A549 (cell line): Measurements from ENCODE around the gene SP100. TPM values are rescaled to one million over a fixed set of nuclear protein-coding genes. Genes with fewer than 3 reads are reported as not detected.

Experiments used
- ATAC-seq, 2 experiments: fragments of 200-7000 bp in 1 of 2; fragments of >200 bp in 1 of 2; cut with Nextera tagmentation in 1 of 2; cut with Tn5 transposase in 1 of 2; 3 replicates each; pipeline versions ENCODE4 v1.8.0 to v1.9.1; 2018 to 2020; ENCODE audit warnings: mild to moderate bottlenecking in 1 of 2, moderate library complexity in 1 of 2
- CTCF ChIA-PET: fragments of 300-600 bp; sonication (Branson Sonifier 250); formaldehyde crosslinking; extraction: SDS; loops from one replicate; lab custom pipeline; 2021; ENCODE audit warnings: antibody characterized with exemption, inconsistent platforms; lab: Yijun Ruan, JAX
- POLR2A ChIA-PET: fragments of 350-600 bp; formaldehyde crosslinking; extraction: SDS; loops from one replicate; lab custom pipeline; 2021; ENCODE audit warnings: antibody characterized with exemption, inconsistent platforms; lab: Yijun Ruan, JAX
- DNase-seq, 2 experiments: peaks; one replicate each; pipeline versions ENCODE4 v3.0.0 to v3.0.0-alpha.2; 2011 to 2016; ENCODE audit warnings: low read depth in 1 of 2, low spot score in 1 of 2
- FAIRE-seq: peaks from 2 replicates; lab custom pipeline; 2011; peaks lifted over from hg19 to GRCh38; lab: Jason Lieb, UNC
- H3K27ac ChIP-seq, 2 experiments: fragments of >200 bp; sonication (Bioruptor Twin); formaldehyde crosslinking; 3 replicates each; pipeline ENCODE4 v1.5.1; 2016 to 2017
- H3K4me1 ChIP-seq: fragments of >200 bp; sonication (Bioruptor Twin); formaldehyde crosslinking; 3 replicates; pipeline ENCODE4 v1.6.1; 2016
- H3K4me2 ChIP-seq: fragments of >200 bp; sonication (Bioruptor Twin); formaldehyde crosslinking; 3 replicates; pipeline ENCODE4 v1.6.1; 2016
- H3K4me3 ChIP-seq: fragments of >200 bp; sonication (Bioruptor Twin); formaldehyde crosslinking; 3 replicates; pipeline ENCODE4 v1.5.1; 2016
- H3K9me3 ChIP-seq: fragments of >200 bp; sonication (Bioruptor Twin); formaldehyde crosslinking; 3 replicates; pipeline ENCODE4 v1.6.1; 2016
- ATOH8 ChIP-seq: fragments of 250-450 bp; sonication (Bioruptor Pico); IDR thresholded peaks from 2 replicates; pipeline ENCODE4 v1.5.0; 2020; ENCODE audit warnings: low read depth, mild to moderate bottlenecking, moderate library complexity
- BCL3 ChIP-seq: fragments of >200 bp; sonication (Bioruptor Twin); formaldehyde crosslinking; IDR thresholded peaks from 3 replicates; pipeline ENCODE4 v1.6.1; 2016
- CBX2 ChIP-seq: fragments of 200-600 bp; sonication (generic); IDR thresholded peaks from 2 replicates; pipeline ENCODE4 v1.6.1; 2016; ENCODE audit warnings: low read depth, mild to moderate bottlenecking, borderline replicate concordance
- CHD2 ChIP-seq: fragments of 150-350 bp; IDR thresholded peaks from 2 replicates; pipeline ENCODE4 v1.6.1; 2014; ENCODE audit warnings: low read length; ENCODE audit not compliant: partially characterized antibody
- CHD4 ChIP-seq: fragments of 200-600 bp; sonication (generic); IDR thresholded peaks from 2 replicates; pipeline ENCODE4 v1.6.1; 2016; ENCODE audit warnings: antibody characterized with exemption, mild to moderate bottlenecking, borderline replicate concordance
- ELK1 ChIP-seq: fragments of 150-350 bp; IDR thresholded peaks from 2 replicates; pipeline ENCODE4 v1.6.1; 2014; ENCODE audit warnings: low read depth, mild to moderate bottlenecking, low read length
- EP300 ChIP-seq, 2 experiments: fragments of >200 bp; sonication (Bioruptor Twin); formaldehyde crosslinking; IDR thresholded peaks; 2 replicates in 1 of 2; 3 replicates in 1 of 2; pipeline ENCODE4 v1.6.1; 2016 to 2017
- FOSB ChIP-seq: fragments of 250-450 bp; sonication (Bioruptor Pico); IDR thresholded peaks from 2 replicates; pipeline ENCODE4 v1.5.0; 2020; ENCODE audit warnings: mild to moderate bottlenecking, moderate library complexity
- FOSL2 ChIP-seq, 2 experiments: fragments of 450-650 bp in 1 of 2; fragments of >200 bp in 1 of 2; sonication (Bioruptor Twin) in 1 of 2; formaldehyde crosslinking; IDR thresholded peaks; 2 replicates each; pipeline versions ENCODE4 v1.5.0 to v1.6.1; 2016 to 2020; ENCODE audit warnings: mild to moderate bottlenecking in 1 of 2, moderate library complexity in 1 of 2
- FOXS1 ChIP-seq: fragments of 250-450 bp; sonication (Bioruptor Pico); IDR thresholded peaks from 2 replicates; pipeline ENCODE4 v1.5.0; 2020; ENCODE audit warnings: mild to moderate bottlenecking, moderate library complexity
- GATA3 ChIP-seq: IDR thresholded peaks from 2 replicates; pipeline ENCODE4 v1.6.1; 2012; ENCODE audit warnings: borderline replicate concordance
- KDM1A ChIP-seq: fragments of 200-600 bp; sonication (generic); IDR thresholded peaks from 2 replicates; pipeline ENCODE4 v1.6.1; 2016; ENCODE audit warnings: low read depth, mild to moderate bottlenecking
- KDM5A ChIP-seq: fragments of 200-600 bp; sonication (generic); IDR thresholded peaks from 2 replicates; pipeline ENCODE4 v1.6.1; 2016; ENCODE audit warnings: antibody characterized with exemption, mild to moderate bottlenecking
- MAZ ChIP-seq: fragments of 150-350 bp; IDR thresholded peaks from 2 replicates; pipeline ENCODE4 v1.6.1; 2014; ENCODE audit warnings: antibody characterized with exemption, low read depth, low read length, borderline replicate concordance
- MYC ChIP-seq: IDR thresholded peaks from 2 replicates; pipeline ENCODE4 v1.6.1; 2012; ENCODE audit warnings: mild to moderate bottlenecking, inconsistent platforms, low read length, improper control_type of control experiment, borderline replicate concordance
- PBX3 ChIP-seq: IDR thresholded peaks from 2 replicates; pipeline ENCODE4 v1.6.1; 2012
- POLR2A ChIP-seq: IDR thresholded peaks from 2 replicates; pipeline ENCODE4 v1.6.1; 2012; ENCODE audit warnings: mild to moderate bottlenecking, low read length
- RAD21 ChIP-seq, 2 experiments: fragments of >200 bp in 1 of 2; sonication (Bioruptor Twin) in 1 of 2; formaldehyde crosslinking in 1 of 2; IDR thresholded peaks in 1 of 2; conservative IDR thresholded peaks in 1 of 2; 2 replicates in 1 of 2; 3 replicates in 1 of 2; pipeline ENCODE4 v1.6.1; 2012 to 2018; ENCODE audit warnings: inconsistent platforms in 1 of 2
- RARB ChIP-seq: fragments of 250-450 bp; sonication (Bioruptor Pico); IDR thresholded peaks from 2 replicates; pipeline ENCODE4 v1.8.0; 2021; ENCODE audit warnings: mild to moderate bottlenecking, moderate library complexity
- RFX5 ChIP-seq: fragments of 450-650 bp; IDR thresholded peaks from 2 replicates; pipeline ENCODE4 v1.7.1; 2014; ENCODE audit warnings: antibody characterized with exemption, mild to moderate bottlenecking, moderate library complexity
- RNF2 ChIP-seq: fragments of 200-600 bp; sonication (generic); IDR thresholded peaks from 2 replicates; pipeline ENCODE4 v1.6.1; 2016; ENCODE audit warnings: low read depth, mild to moderate bottlenecking, antibody characterized with exemption, moderate library complexity, borderline replicate concordance
- SMC3 ChIP-seq: fragments of >200 bp; sonication (Bioruptor Twin); formaldehyde crosslinking; IDR thresholded peaks from 3 replicates; pipeline ENCODE4 v1.6.1; 2018; ENCODE audit warnings: inconsistent platforms
- TFCP2L1 ChIP-seq: fragments of 250-450 bp; sonication (Bioruptor Pico); IDR thresholded peaks from 2 replicates; pipeline ENCODE4 v1.5.0; 2021; ENCODE audit warnings: mild to moderate bottlenecking
- USF2 ChIP-seq: fragments of 450-650 bp; IDR thresholded peaks from 2 replicates; pipeline ENCODE4 v1.6.1; 2014; ENCODE audit warnings: antibody characterized with exemption
- ZC3H11A ChIP-seq: fragments of 450-650 bp; IDR thresholded peaks from 2 replicates; pipeline ENCODE4 v1.6.1; 2014; ENCODE audit warnings: antibody characterized with exemption, mild to moderate bottlenecking
- ZNF302 ChIP-seq: fragments of 250-450 bp; sonication (Bioruptor Pico); IDR thresholded peaks from 2 replicates; pipeline ENCODE4 v1.9.0; 2021; ENCODE audit warnings: inconsistent platforms, mild to moderate bottlenecking, moderate library complexity
- WGBS: methylation state at CpG from one replicate; pipeline ENCODE4 v1.1.6; 2017; ENCODE audit errors: missing lambda C conversion rate; 5-methylcytosine and 5-hydroxymethylcytosine counted together
- polyA plus RNA-seq, 4 experiments: library from polyadenylated mRNA; depleted of rRNA in 3 of 4; stranded (reverse); fragments of >200 nt; fragmentation: RNase III in 1 of 4; extraction: RNeasy Plus Mini Kit Qiagen cat#74134 plus additional on column Dnase treatment in 1 of 4; gene quantifications; 2 replicates in 3 of 4; 3 replicates in 1 of 4; pipeline ENCODE4 v1.2.3, GENCODE V29; 2011 to 2017
- TF ChIP-seq, protein P1 (sequence below): fragments of >200 bp; sonication (Bioruptor Twin); formaldehyde crosslinking; IDR thresholded peaks from 2 replicates; pipeline ENCODE4 v1.6.1; 2016

Gene SP100
- polyA plus RNA-seq, 2 of the 4 experiments (the other 2 are of a cell fraction) = 23.7 to 39.8 TPM

DNA sequence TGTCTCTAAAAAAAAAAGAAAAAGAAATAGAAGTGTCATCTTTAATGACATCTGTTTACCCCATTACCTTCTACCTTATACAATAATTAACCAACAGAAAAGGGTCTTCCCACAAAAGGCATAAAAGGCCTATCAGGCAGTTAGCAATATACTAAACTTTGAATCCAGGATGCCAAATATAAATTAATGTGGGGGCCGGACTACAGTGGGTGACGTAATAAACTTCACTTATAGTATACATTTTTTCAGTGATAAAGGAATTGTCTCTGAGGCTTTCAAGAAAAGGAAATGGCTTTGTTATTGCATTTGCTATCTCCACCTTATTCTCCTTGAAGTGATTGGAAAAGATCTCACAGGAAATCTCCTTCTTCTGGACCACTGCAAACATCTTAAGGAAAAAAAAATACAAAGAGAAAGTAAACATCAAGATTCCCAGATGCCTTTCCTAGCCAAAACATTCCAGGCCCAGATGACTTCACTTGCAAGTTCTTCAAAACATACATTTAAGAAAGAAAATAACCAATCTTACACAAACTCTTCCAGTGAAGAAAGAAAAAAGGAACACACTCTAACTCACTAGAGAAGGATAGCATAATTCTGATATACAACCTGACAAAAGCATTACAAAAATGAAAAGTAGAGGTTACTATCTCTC, 170.5 kb downstream of the SP100 start:
- Histone ChIP-seq H3K27ac (no peak overlapping the region), H3K4me2 (no peak overlapping the region), H3K4me3 (no peak overlapping the region), H3K9me3 (no peaks in the 10 kb centered on the region), H3K4me1 (no peaks in the 10 kb centered on the region)
- ChIA-PET POLR2A (no interaction called here), CTCF (interaction anchor here (0.7 kb wide), 1 partner anchor 24 kb away, joined by 4 read pairs; no protein-coding TSS in a partner anchor)
- FAIRE-seq (no peak), ATAC-seq (no peak), DNase-seq (no peak)
- WGBS = 93% methylated on average over 2 of the region's 2 CpGs
- TF ChIP-seq ELK1 = no peak
- TF ChIP-seq CHD4 = no peak
- TF ChIP-seq ZC3H11A = no peak
- no peak for TF ChIP-seq RFX5
- TF ChIP-seq FOSB (CRISPR knock-in tag) = no peak
- no peak for TF ChIP-seq POLR2A
- TF ChIP-seq CBX2 = no peak
- no peak for TF ChIP-seq RARB (CRISPR knock-in tag)
- no peak for TF ChIP-seq MYC
- no peak for TF ChIP-seq EP300 (IDR thresholded peaks at IDR 0.05)
- no peak for TF ChIP-seq MAZ
- no peak for TF ChIP-seq RAD21 (conservative IDR thresholded peaks at IDR 0.05 in 1 of 2, IDR thresholded peaks at IDR 0.05 in 1 of 2)
- no peak for TF ChIP-seq ZNF302 (CRISPR knock-in tag)
- TF ChIP-seq GATA3 = no peak
- no peak for TF ChIP-seq SMC3
- TF ChIP-seq, protein P1, sequence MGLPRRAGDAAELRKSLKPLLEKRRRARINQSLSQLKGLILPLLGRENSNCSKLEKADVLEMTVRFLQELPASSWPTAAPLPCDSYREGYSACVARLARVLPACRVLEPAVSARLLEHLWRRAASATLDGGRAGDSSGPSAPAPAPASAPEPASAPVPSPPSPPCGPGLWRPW = no peak
- no peak for TF ChIP-seq FOXS1 (CRISPR knock-in tag)
- TF ChIP-seq PBX3 = no peak
- TF ChIP-seq, all 56 proteins: peak for 0

DNA sequence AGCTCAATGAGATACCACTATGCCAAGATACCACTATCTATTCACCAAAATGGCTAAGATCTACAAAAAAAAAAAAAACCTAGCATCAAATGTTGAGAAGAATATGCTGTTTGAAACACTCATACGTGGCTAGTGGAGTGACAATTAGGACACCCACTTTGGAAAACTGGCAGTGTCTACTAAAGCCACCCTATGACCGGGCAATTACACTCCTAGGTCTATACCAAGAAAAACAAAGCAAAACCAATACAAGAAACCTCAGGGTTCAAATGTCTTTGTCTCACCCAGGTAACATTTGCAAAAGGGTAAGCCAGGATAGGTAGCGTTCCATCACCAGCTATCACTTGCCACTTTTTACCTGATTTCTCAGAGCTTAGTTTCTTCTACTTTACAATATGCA, 173.0 kb downstream of the SP100 start:
- Histone ChIP-seq H3K4me1 (no peaks in the 10 kb centered on the region), H3K4me2 (no peak overlapping the region), H3K27ac (no peak overlapping the region), H3K9me3 (no peaks in the 10 kb centered on the region), H3K4me3 (no peak overlapping the region)
- 72% methylated on average over 3 of the region's 3 CpGs for WGBS
- TF ChIP-seq FOSL2 (IDR thresholded peaks at IDR 0.05) (no peak), FOSL2 (CRISPR knock-in tag; IDR thresholded peaks at IDR 0.05) (no peak), BCL3 (no peak), CHD2 (no peak), KDM1A (no peak), KDM5A (no peak), RNF2 (no peak), ZC3H11A (no peak), ELK1 (no peak), ZNF302 (CRISPR knock-in tag) (no peak), TFCP2L1 (CRISPR knock-in tag) (no peak), USF2 (no peak), ATOH8 (CRISPR knock-in tag) (no peak), FOXS1 (CRISPR knock-in tag) (no peak)
- CTCF ChIA-PET = interaction anchor here (0.6 kb wide), 1 partner anchor 10 kb away, joined by 3 read pairs; no protein-coding TSS in a partner anchor
- POLR2A ChIA-PET = no interaction called here
- no peak for ATAC-seq
- FAIRE-seq = no peak
- no peak for DNase-seq
